KMS-11 (cell line): ENCODE results near the gene EAF1.
"Not testable (repeated sequence)": the region's sequence is repeated elsewhere in the genome, so short reads cannot be mapped to it uniquely, and the experiment has no call there.

Experiments used
- H2AFZ ChIP-seq: fragments of 200-600 bp; sonication (generic); 2 replicates; pipeline ENCODE4 v1.6.1; 2016; ENCODE audit warnings: antibody characterized with exemption, mixed run types, low read depth
- H3K27ac ChIP-seq: fragments of 200-600 bp; sonication (generic); 2 replicates; pipeline ENCODE4 v1.6.1; 2016; ENCODE audit warnings: mild to moderate bottlenecking, mixed run types
- H3K27me3 ChIP-seq: fragments of 200-600 bp; sonication (generic); 2 replicates; pipeline ENCODE4 v1.6.1; 2017; ENCODE audit warnings: mild to moderate bottlenecking, low read depth, mixed run types, moderate library complexity; ENCODE audit not compliant: insufficient read depth
- H3K36me3 ChIP-seq: fragments of 200-600 bp; sonication (generic); 2 replicates; pipeline ENCODE4 v1.6.1; 2017; ENCODE audit warnings: mild to moderate bottlenecking, mixed run types; ENCODE audit not compliant: insufficient read depth
- H3K4me1 ChIP-seq: fragments of 200-600 bp; sonication (generic); 2 replicates; pipeline ENCODE4 v1.6.1; 2016; ENCODE audit warnings: mild to moderate bottlenecking, low read depth, mixed run types; ENCODE audit not compliant: poor library complexity, severe bottlenecking
- H3K4me2 ChIP-seq: fragments of 200-600 bp; sonication (generic); 2 replicates; pipeline ENCODE4 v1.7.0; 2016; ENCODE audit warnings: mild to moderate bottlenecking, mixed run types
- H3K4me3 ChIP-seq: fragments of 200-600 bp; sonication (generic); IDR thresholded peaks from 2 replicates; pipeline ENCODE4 v1.6.1; 2017; ENCODE audit warnings: low read depth, low read length, mixed read lengths; ENCODE audit not compliant: insufficient read depth
- H3K79me2 ChIP-seq: fragments of 200-600 bp; sonication (generic); 2 replicates; pipeline ENCODE4 v1.6.1; 2016; ENCODE audit warnings: low read depth, mixed run types; ENCODE audit not compliant: insufficient read depth
- H3K9ac ChIP-seq: fragments of 200-600 bp; sonication (generic); 2 replicates; pipeline ENCODE4 v1.6.1; 2016; ENCODE audit warnings: mild to moderate bottlenecking, mixed run types
- H4K20me1 ChIP-seq: fragments of 200-600 bp; sonication (generic); 2 replicates; pipeline ENCODE4 v1.6.1; 2016; ENCODE audit warnings: mild to moderate bottlenecking, mixed run types; ENCODE audit not compliant: insufficient read depth
- TF ChIP-seq, protein P1 (sequence below): fragments of 200-600 bp; sonication (generic); conservative IDR thresholded peaks from 2 replicates; pipeline ENCODE4 v1.6.1; 2017; ENCODE audit warnings: low read depth, mild to moderate bottlenecking, antibody characterized with exemption, low read length, moderate library complexity, mixed read lengths

The EAF1 gene

GRCh38 chr3:15479400-15480224 is 52.2 kb downstream of the EAF1 start:
- Histone ChIP-seq H3K4me2 (no peak overlapping the region), H3K27me3 (no peaks in the 10 kb centered on the region), H3K79me2 (no peaks in the 10 kb centered on the region), H3K27ac (no peak overlapping the region), H3K4me3 (no peak overlapping the region), H3K4me1 (peaks cover 5% of the 10 kb centered on the region), H4K20me1 (no peaks in the 10 kb centered on the region), H3K9ac (no peak overlapping the region), H2AFZ (no peak overlapping the region), H3K36me3 (no peaks in the 10 kb centered on the region)
- TF ChIP-seq, protein P1, sequence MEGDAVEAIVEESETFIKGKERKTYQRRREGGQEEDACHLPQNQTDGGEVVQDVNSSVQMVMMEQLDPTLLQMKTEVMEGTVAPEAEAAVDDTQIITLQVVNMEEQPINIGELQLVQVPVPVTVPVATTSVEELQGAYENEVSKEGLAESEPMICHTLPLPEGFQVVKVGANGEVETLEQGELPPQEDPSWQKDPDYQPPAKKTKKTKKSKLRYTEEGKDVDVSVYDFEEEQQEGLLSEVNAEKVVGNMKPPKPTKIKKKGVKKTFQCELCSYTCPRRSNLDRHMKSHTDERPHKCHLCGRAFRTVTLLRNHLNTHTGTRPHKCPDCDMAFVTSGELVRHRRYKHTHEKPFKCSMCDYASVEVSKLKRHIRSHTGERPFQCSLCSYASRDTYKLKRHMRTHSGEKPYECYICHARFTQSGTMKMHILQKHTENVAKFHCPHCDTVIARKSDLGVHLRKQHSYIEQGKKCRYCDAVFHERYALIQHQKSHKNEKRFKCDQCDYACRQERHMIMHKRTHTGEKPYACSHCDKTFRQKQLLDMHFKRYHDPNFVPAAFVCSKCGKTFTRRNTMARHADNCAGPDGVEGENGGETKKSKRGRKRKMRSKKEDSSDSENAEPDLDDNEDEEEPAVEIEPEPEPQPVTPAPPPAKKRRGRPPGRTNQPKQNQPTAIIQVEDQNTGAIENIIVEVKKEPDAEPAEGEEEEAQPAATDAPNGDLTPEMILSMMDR: no peak

DNA sequence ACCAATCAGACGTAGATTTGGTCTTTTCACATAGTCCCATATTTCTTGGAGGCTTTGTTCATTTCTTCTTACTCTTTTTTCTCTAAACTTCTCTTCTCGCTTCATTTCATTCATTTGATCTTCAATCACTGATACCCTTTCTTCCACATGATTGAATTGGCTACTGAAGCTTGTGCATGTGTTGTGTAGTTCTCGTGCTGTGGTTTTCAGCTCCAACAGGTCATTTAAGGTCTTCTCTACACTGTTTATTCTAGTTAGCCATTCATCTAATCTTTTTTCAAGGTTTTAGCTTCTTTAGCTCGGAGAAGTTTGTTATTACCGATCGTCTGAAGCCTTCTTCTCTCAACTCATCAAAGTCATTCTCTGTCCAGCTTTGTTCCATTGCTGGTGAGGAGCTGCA is 57.2 kb downstream of the EAF1 start:
- not testable (repeated sequence) for H3K36me3 ChIP-seq, H3K27me3 ChIP-seq, H4K20me1 ChIP-seq, H3K4me3 ChIP-seq, H3K9ac ChIP-seq, H3K79me2 ChIP-seq, H2AFZ ChIP-seq, H3K4me1 ChIP-seq, H3K27ac ChIP-seq, H3K4me2 ChIP-seq

GRCh38 chr3:15486020-15486419 is 58.6 kb downstream of the EAF1 start:
- H3K27ac ChIP-seq: no peak overlapping the region

DNA sequence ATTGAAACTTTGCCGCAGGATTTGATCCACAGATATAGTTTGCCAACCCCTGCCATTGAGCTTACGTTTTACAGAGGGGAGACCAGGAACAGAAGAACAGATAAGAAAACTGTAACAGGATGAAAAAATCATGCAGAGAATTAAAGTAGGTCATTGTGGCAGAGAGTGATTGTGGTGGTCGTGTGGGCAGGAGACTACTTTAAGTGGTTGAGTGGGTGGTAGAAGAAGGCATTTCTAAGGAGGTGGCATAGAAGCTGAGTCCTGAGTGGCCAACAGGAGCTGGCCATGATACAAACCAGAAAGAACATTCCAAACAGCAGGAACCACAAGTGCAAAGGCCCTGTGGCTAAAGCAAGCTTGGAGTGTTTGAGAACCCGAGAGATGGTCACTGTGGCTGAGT is 59.6 kb downstream of the EAF1 start:
- Histone ChIP-seq H3K79me2 (no peaks in the 10 kb centered on the region), H3K9ac (no peak overlapping the region), H3K4me2 (no peak overlapping the region), H3K36me3 (no peaks in the 10 kb centered on the region), H3K27me3 (no peaks in the 10 kb centered on the region), H4K20me1 (no peaks in the 10 kb centered on the region), H3K4me3 (no peak overlapping the region), H2AFZ (no peak overlapping the region), H3K4me1 (no peaks in the 10 kb centered on the region), H3K27ac (no peak overlapping the region)
- TF ChIP-seq, protein P1: no peak

More at GRCh38 chr3:15486020-15486419, 58.6 kb downstream of the EAF1 start:
- H3K79me2 ChIP-seq: no peaks in the 10 kb centered on the region
- no peak overlapping the region for H3K9ac ChIP-seq
- no peaks in the 10 kb centered on the region for H3K4me1 ChIP-seq
- no peaks in the 10 kb centered on the region for H3K27me3 ChIP-seq
- no peaks in the 10 kb centered on the region for H3K36me3 ChIP-seq
- no peak overlapping the region for H3K4me2 ChIP-seq
- TF ChIP-seq, protein P1: no peak
- no peak overlapping the region for H3K4me3 ChIP-seq
- H4K20me1 ChIP-seq: no peaks in the 10 kb centered on the region
- no peak overlapping the region for H2AFZ ChIP-seq

GRCh38 chr3:15488002-15488401 is 60.6 kb downstream of the EAF1 start:
- no peaks in the 10 kb centered on the region for H3K4me1 ChIP-seq
- no peaks in the 10 kb centered on the region for H4K20me1 ChIP-seq
- H3K79me2 ChIP-seq: no peaks in the 10 kb centered on the region
- H3K36me3 ChIP-seq: no peaks in the 10 kb centered on the region
- H3K27ac ChIP-seq: no peak overlapping the region
- no peak overlapping the region for H2AFZ ChIP-seq
- H3K4me2 ChIP-seq: no peak overlapping the region
- TF ChIP-seq, protein P1: no peak
- H3K9ac ChIP-seq: no peak overlapping the region
- H3K4me3 ChIP-seq: no peak overlapping the region
- no peaks in the 10 kb centered on the region for H3K27me3 ChIP-seq
